ENCODE results near the gene CENPM.
A peak's percentile ranks its signal among the peaks of the same experiment; 100 is the strongest.

Gene CENPM

DNA sequence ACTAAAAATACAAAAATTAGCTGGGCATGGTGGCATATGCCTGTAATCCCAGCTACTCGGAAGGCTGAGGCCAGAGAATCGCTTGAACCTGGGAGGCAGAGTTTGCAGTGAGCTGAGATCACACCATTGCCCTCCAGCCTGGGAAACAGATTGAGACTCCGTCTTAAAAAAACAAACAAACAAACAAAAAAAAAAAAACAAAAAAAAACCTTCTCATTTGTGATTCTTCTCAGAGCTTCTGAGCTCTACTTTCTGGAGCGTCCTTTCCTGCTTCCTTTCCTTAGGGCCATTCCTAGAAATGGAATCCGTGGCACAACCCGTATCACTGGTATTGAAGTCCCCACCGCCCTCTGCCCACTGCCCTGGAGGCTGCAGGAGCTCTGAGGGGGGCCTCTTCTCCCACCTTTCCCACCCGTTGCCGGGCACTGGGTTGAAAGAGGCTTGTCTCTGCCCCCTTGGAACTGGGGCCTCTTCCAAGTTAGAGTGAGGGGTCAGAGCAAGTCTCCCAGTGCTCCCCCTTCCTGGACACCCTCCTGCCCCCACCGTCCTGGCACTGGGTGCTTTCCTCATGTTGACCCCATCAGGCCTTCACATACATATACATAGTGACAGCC lies 30.1 kb downstream of the CENPM start:
- Mint-ChIP-seq H3K4me1 (ENCODE audit: low read depth) (peaks cover 39% of the 10 kb centered on the region), H3K27me3 (peaks cover 39% of the 10 kb centered on the region), H3K27ac (no peak overlapping the region), H3K36me3 (ENCODE audit: low read depth) (no peaks in the 10 kb centered on the region), H3K4me3 (no peak overlapping the region), H3K9me3 (no peaks in the 10 kb centered on the region)
- DNase-seq, result no peak

DNA sequence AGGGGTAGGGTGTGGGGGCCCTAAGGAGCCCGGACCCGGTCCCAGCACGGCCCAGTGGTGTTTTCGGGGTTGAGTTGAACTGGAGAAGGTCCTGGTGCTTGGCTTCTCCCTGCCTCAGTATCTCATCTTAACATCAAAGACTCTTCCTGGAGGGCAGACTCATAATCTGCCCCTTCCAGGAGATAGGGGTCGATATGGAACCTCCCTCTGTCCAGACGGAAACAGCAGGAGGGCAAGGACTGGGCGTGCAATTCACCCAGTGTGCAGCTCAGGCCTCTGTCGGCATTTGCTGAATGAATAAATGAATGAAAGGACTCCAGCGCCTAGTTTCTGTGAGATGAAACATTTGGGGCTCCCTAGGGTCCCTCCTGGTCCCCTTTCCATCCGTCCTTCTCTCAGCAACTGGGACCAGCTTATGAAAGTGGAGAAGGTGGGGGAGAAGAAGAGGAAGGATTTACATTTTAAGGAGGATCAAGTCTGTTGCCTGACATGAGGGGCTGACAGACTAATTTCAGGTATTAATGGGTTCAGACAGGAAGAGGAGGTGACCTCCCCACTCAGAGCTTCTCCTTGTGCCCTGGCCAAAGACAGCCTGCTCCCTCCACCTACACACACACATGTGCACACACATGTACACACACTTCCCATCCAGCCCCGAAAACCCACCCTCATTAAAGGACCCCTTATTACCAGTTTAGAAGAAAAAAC lies 31.0 kb downstream of the CENPM start:
- H3K36me3 Mint-ChIP-seq (ENCODE audit: low read depth), result no peaks in the 10 kb centered on the region
- H3K27me3 Mint-ChIP-seq, result peaks cover 46% of the 10 kb centered on the region
- H3K4me3 Mint-ChIP-seq, result peak overlapping the region; percentile 56
- no peak for DNase-seq
- peaks cover 43% of the 10 kb centered on the region for H3K4me1 Mint-ChIP-seq (ENCODE audit: low read depth)
- no peaks in the 10 kb centered on the region for H3K9me3 Mint-ChIP-seq
- H3K27ac Mint-ChIP-seq, result peak overlapping the region; percentile 64

DNA sequence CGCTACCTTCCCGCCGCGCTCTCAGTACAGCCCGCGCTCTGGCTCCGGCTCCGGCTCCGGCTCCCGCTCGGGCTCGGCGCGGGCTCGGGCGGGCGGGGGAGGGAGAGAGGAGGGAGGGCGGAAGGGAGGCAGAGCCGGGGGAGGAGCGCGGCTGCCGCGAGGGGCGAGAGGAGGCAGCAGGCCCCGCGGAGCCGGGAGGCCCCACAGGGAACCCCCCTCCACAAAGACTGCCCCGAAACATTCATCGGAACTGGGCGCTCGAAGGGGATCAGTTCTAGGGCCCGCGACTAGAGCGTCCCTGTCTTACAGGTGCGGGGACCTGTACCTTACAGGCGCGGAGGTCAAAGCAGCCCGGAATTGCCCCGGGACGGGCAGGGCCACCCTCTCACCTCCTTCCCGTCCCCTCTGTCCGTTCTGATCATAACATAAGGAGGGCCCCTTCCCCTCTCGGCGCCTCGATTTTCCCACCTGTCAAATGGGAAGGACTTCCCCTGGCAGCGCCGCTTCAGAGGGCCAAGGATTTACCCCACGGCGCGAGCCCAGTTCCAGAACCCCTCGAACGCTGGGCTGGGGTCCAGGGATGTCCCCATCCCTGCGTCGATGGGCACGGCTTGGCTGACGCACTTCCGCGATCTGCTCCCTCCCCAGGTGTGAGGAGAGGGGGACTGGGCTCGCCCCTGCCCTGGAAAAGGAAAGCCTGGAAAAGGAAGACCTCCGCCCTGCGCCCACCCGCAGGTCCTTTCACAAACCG lies 31.7 kb downstream of the CENPM start, which contains the start of gene SHISA8:
TSS of gene SHISA8 (minus strand) at position 40 of the 751 bp plus-strand sequence. CDS start 407 bp downstream, outside the sequence.
- Mint-ChIP-seq H3K4me3 (peak within 1 kb of the TSS; percentile 56), H3K27me3 (peaks cover 48% of the 10 kb centered on the region), H3K36me3 (ENCODE audit: low read depth) (no peaks in the 10 kb centered on the region), H3K9me3 (no peaks in the 10 kb centered on the region), H3K27ac (peak within 1 kb of the TSS; percentile 64), H3K4me1 (ENCODE audit: low read depth) (peaks cover 42% of the 10 kb centered on the region)
- peak; percentile 76 for DNase-seq

DNA sequence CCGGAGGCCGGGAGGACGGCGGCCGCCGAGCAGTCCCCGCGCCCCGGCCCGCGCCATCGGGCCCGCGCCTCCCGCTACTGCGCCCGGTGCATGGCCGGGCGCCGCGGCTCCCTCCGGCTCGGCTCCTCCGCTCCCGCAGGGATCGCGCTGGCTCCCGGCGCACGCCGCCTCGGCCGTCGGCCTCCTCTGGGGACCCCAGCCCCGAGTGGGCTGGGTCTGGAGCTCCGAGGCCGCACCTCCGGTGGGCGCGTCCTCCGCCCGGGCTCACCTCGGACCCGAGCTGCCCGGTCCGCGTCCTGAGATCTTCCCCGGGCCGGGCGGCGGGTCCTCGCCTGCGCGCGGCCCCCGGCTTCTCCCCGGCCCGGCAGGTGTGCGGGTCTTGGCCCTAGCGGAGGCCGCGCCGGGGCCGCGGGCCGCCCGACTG lies 32.3 kb downstream of the CENPM start:
- H3K27me3 Mint-ChIP-seq, result peaks cover 48% of the 10 kb centered on the region
- DNase-seq, result no peak
- H3K27ac Mint-ChIP-seq, result no peak overlapping the region
- H3K4me3 Mint-ChIP-seq, result no peak overlapping the region
- no peaks in the 10 kb centered on the region for H3K36me3 Mint-ChIP-seq (ENCODE audit: low read depth)
- peaks cover 41% of the 10 kb centered on the region for H3K4me1 Mint-ChIP-seq (ENCODE audit: low read depth)
- H3K9me3 Mint-ChIP-seq, result no peaks in the 10 kb centered on the region

- Mint-ChIP-seq H3K36me3 (ENCODE audit: low read depth) (no peaks in the 10 kb centered on the region), H3K27me3 (peaks cover 52% of the 10 kb centered on the region), H3K27ac (no peak overlapping the region), H3K9me3 (no peaks in the 10 kb centered on the region), H3K4me3 (no peak overlapping the region), H3K4me1 (ENCODE audit: low read depth) (peaks cover 42% of the 10 kb centered on the region)
- peak; percentile 59 for DNase-seq
Observed at GRCh38 chr22:41913842-41914534, 33.0 kb downstream of the CENPM start.

DNA sequence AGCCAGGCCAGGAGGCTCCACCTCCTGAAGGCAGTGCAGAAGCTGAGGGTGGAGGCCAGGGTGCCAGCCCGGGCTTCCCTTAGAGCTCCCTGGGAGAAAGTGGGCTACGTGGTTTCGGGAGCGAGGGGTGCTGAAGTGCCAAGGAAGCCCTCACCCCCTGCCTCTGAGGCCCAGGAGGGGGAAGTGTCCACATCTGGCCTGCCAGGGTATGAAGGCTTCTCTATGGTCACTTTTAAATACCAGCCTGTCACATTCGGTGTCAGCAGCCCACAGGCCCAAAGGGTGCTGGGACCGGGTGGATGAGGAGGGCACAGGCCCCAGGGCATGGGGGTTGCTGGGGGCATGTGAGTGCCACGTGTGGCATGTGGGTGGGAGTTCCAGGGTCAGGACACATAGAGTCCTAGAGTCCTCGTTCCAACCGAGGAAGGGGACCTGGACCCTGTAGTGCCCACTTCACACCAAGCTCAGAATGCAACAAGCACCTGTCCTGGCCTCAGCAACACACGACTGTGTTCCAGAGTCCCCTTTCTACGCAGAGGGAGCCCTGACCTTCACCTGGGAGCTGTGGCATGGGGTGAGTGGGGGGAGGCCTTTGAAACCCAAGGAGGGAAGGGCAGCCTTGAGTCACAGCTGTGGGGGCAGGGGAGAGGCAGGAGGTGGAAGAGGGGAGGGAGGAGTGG lies 33.8 kb downstream of the CENPM start:
- peaks cover 55% of the 10 kb centered on the region for H3K27me3 Mint-ChIP-seq
- H3K4me1 Mint-ChIP-seq (ENCODE audit: low read depth), result peaks cover 45% of the 10 kb centered on the region
- peak overlapping the region; percentile 80 for H3K27ac Mint-ChIP-seq
- peaks cover 2% of the 10 kb centered on the region for H3K36me3 Mint-ChIP-seq (ENCODE audit: low read depth)
- peak overlapping the region; percentile 59 for H3K4me3 Mint-ChIP-seq
- H3K9me3 Mint-ChIP-seq, result no peaks in the 10 kb centered on the region
- no peak for DNase-seq

- no peak for DNase-seq
- Mint-ChIP-seq H3K27me3 (peaks cover 54% of the 10 kb centered on the region), H3K9me3 (no peaks in the 10 kb centered on the region), H3K4me1 (ENCODE audit: low read depth) (peaks cover 47% of the 10 kb centered on the region), H3K4me3 (no peak overlapping the region), H3K27ac (peak overlapping the region; percentile 80), H3K36me3 (ENCODE audit: low read depth) (peaks cover 3% of the 10 kb centered on the region)
Observed at GRCh38 chr22:41912338-41913039, 34.5 kb downstream of the CENPM start.

GRCh38 chr22:41911001-41911611 lies 35.8 kb downstream of the CENPM start:
- peaks cover 51% of the 10 kb centered on the region for H3K4me1 Mint-ChIP-seq (ENCODE audit: low read depth)
- peaks cover 44% of the 10 kb centered on the region for H3K27me3 Mint-ChIP-seq
- H3K4me3 Mint-ChIP-seq, result no peak overlapping the region
- peaks cover 13% of the 10 kb centered on the region for H3K36me3 Mint-ChIP-seq (ENCODE audit: low read depth)
- peak overlapping the region; percentile 59 for H3K27ac Mint-ChIP-seq
- no peaks in the 10 kb centered on the region for H3K9me3 Mint-ChIP-seq
- peak; percentile 60 for DNase-seq

DNA sequence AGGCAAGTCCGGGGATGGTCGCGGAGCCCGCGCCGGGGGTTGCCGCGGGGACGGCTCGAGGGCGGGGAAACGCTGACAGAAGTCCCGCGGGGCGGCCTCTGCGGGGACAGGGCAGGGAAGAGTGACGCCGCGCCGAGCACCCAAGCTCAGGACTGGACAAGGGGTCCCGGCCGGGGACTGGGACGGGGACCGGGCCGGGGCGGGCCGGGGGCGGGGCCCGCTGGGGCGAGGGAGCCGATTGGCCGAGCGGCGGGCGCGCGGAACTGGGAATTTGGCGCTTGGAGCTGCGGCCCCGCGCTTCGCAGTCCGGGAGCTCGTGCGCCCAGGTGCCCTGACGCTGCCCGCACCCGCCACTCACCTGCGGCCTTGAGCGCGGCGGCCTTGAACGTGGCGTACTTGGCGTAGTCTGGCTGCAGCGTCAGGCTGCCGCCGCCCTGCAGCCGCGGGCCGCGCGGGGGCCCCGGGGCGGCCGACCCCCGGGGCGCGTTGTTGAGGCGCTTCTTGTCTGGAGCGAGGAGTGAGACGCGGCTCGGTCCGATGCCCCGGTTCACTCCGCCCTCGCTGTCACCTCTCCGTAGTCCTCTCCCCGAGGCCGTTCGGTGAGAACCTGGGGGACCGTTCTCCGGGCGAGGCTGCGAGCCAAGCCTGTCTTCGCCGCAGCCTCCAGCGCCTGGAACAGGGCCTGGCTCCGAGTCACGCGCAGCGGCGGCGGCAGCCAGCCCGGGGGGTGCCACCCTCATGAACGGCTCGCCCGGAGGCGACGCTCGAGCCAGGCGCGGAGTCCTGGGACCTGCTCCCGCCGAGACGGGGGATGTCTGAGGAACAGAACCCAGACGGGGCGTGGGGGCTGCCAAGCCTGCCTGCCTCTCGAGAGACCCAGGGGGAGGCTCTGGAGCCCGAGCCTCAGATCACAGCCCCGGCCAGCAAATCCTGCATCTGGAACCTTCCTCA lies 36.6 kb downstream of the CENPM start:
- Mint-ChIP-seq H3K4me3 (no peak overlapping the region), H3K4me1 (ENCODE audit: low read depth) (peaks cover 44% of the 10 kb centered on the region), H3K27me3 (peaks cover 36% of the 10 kb centered on the region), H3K36me3 (ENCODE audit: low read depth) (peaks cover 20% of the 10 kb centered on the region), H3K9me3 (no peaks in the 10 kb centered on the region), H3K27ac (no peak overlapping the region)
- DNase-seq, result peak; percentile 68

GRCh38 chr22:41909310-41910049 lies 37.5 kb downstream of the CENPM start:
- peaks cover 29% of the 10 kb centered on the region for H3K36me3 Mint-ChIP-seq (ENCODE audit: low read depth)
- DNase-seq, result peak; percentile 50
- peaks cover 42% of the 10 kb centered on the region for H3K4me1 Mint-ChIP-seq (ENCODE audit: low read depth)
- peak overlapping the region; percentile 68 for H3K27ac Mint-ChIP-seq
- H3K9me3 Mint-ChIP-seq, result no peaks in the 10 kb centered on the region
- peaks cover 33% of the 10 kb centered on the region for H3K27me3 Mint-ChIP-seq
- peak overlapping the region; percentile 18 for H3K4me3 Mint-ChIP-seq

GRCh38 chr22:41908411-41909309 lies 38.3 kb downstream of the CENPM start:
- H3K27ac Mint-ChIP-seq, result peak overlapping the region; percentile 33
- H3K36me3 Mint-ChIP-seq (ENCODE audit: low read depth), result peaks cover 35% of the 10 kb centered on the region
- H3K4me3 Mint-ChIP-seq, result peak overlapping the region; percentile 10
- no peak for DNase-seq
- H3K27me3 Mint-ChIP-seq, result peaks cover 33% of the 10 kb centered on the region
- H3K9me3 Mint-ChIP-seq, result no peaks in the 10 kb centered on the region
- peaks cover 42% of the 10 kb centered on the region for H3K4me1 Mint-ChIP-seq (ENCODE audit: low read depth)

Measured in activated T-cell treated with anti-CD3 and anti-CD28 coated beads, Interleukin-2, amount 50 U/mL, for 24 hours (primary cell).